CD4-positive, CD25-positive, alpha-beta regulatory T cell (primary cell): ENCODE measurements around the gene ZNF208. TPM values are rescaled to one million over a fixed set of nuclear protein-coding genes. Genes with fewer than 3 reads are reported as not detected.
"Not testable (repeated sequence)": the region's sequence is repeated elsewhere in the genome, so short reads cannot be mapped to it uniquely, and the experiment has no call there.

Source experiments
- ATAC-seq, 2 donors: fragments of 150-1000 bp; cut with Tn5 transposase; one replicate each; pipeline ENCODE4 v1.10.0; 2021; ENCODE audit warnings: low read depth in 2 of 2, moderate number of reproducible peaks in 2 of 2, moderate library complexity in 1 of 2
- DNase-seq, 3 donors: peaks; one replicate each; pipeline versions ENCODE4 v3.0.0 to v3.0.0-alpha.2; 2012 to 2022; ENCODE audit warnings: mixed read lengths in 1 of 3
- H3K27ac ChIP-seq: one replicate; pipeline ENCODE4 v1.7.0; 2013; ENCODE audit warnings: mild to moderate bottlenecking, low read length; ENCODE audit not compliant: insufficient read depth, poor library complexity, severe bottlenecking
- H3K27me3 ChIP-seq: one replicate; pipeline ENCODE4 v1.7.0; 2013; ENCODE audit warnings: low read length; ENCODE audit not compliant: control insufficient read depth, insufficient read depth
- H3K36me3 ChIP-seq: one replicate; pipeline ENCODE4 v1.7.0; 2013; ENCODE audit warnings: mild to moderate bottlenecking, low read length, moderate library complexity; ENCODE audit not compliant: control insufficient read depth, insufficient read depth
- H3K4me1 ChIP-seq: 2 replicates; pipeline ENCODE4 v1.7.0; 2013; ENCODE audit warnings: mild to moderate bottlenecking, low read length; ENCODE audit not compliant: insufficient read depth, control insufficient read depth, poor library complexity, severe bottlenecking
- H3K4me3 ChIP-seq: one replicate; pipeline ENCODE4 v1.7.0; 2013; ENCODE audit warnings: low read depth, mild to moderate bottlenecking, low read length, moderate library complexity
- H3K9me3 ChIP-seq, 2 experiments: 1 replicate in 1 of 2; 2 replicates in 1 of 2; pipeline ENCODE4 v1.7.0; 2013; ENCODE audit warnings: low read length in 2 of 2, mild to moderate bottlenecking in 1 of 2, moderate library complexity in 1 of 2; ENCODE audit not compliant: control insufficient read depth in 2 of 2
- H3K27ac Mint-ChIP-seq, 3 donors: one replicate each; pipeline ENCODE4 v1.8.0; 2020 to 2022; ENCODE audit warnings: mild to moderate bottlenecking in 3 of 3, mixed read lengths in 3 of 3, moderate library complexity in 2 of 3
- H3K27me3 Mint-ChIP-seq: one replicate; pipeline ENCODE4 v1.8.0; 2022; ENCODE audit warnings: mild to moderate bottlenecking, mixed read lengths
- H3K36me3 Mint-ChIP-seq: one replicate; pipeline ENCODE4 v1.8.0; 2020; ENCODE audit warnings: mixed read lengths
- H3K4me1 Mint-ChIP-seq, 4 donors: one replicate each; pipeline ENCODE4 v1.8.0; 2020 to 2022; ENCODE audit warnings: mixed read lengths in 4 of 4, mild to moderate bottlenecking in 1 of 4
- H3K4me3 Mint-ChIP-seq, 4 donors: one replicate each; pipeline ENCODE4 v1.8.0; 2020 to 2022; ENCODE audit warnings: mild to moderate bottlenecking in 4 of 4, mixed read lengths in 4 of 4, moderate library complexity in 3 of 4
- H3K9me3 Mint-ChIP-seq, 7 donors: one replicate each; pipeline ENCODE4 v1.8.0; 2020 to 2022; ENCODE audit warnings: mixed read lengths in 7 of 7, mild to moderate bottlenecking in 3 of 7, moderate library complexity in 2 of 7
- polyA plus RNA-seq, 4 donors: library from polyadenylated mRNA; unstranded; fragments of 300-500 nt; fragmentation: Illumina TruSeq; gene quantifications; one replicate each; pipeline ENCODE4 v1.2.3, GENCODE V29; 2021
- total RNA-seq: library from RNA; stranded (reverse); gene quantifications from one replicate; pipeline ENCODE4 v1.2.3, GENCODE V29; 2022

The ZNF208 gene
- total and polyA plus RNA-seq, 5 donors from 2014 or later: 0.47 to 1.3 (median 0.88) TPM; not detected in 1

DNA sequence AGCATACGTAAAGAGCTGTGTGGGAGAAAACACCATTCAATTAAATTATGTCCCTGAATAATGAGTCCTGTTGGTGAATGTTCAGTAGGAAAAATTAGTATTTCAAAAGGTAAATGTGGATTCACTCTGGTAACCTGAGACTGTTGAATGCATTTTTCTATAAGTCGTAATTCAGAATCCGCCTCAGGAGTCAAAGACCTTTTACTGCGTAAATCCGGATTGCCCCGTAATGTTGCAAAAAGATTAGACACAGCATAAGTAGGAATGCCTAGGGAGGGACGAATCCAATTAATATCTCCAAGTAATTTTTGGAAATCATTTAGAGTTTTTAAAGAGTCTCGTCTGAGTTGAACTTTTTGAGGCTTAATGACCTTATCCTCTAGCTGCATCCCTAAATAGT lies 126.0 kb downstream of the ZNF208 start:
- H3K36me3 Mint-ChIP-seq, H3K9me3 Mint-ChIP-seq, H3K4me3 ChIP-seq, H3K4me3 Mint-ChIP-seq, H3K9me3 ChIP-seq, H3K36me3 ChIP-seq, ATAC-seq, H3K27me3 Mint-ChIP-seq, H3K4me1 ChIP-seq, DNase-seq, H3K27ac Mint-ChIP-seq, H3K27me3 ChIP-seq, H3K27ac ChIP-seq, H3K4me1 Mint-ChIP-seq: not testable (repeated sequence)

DNA sequence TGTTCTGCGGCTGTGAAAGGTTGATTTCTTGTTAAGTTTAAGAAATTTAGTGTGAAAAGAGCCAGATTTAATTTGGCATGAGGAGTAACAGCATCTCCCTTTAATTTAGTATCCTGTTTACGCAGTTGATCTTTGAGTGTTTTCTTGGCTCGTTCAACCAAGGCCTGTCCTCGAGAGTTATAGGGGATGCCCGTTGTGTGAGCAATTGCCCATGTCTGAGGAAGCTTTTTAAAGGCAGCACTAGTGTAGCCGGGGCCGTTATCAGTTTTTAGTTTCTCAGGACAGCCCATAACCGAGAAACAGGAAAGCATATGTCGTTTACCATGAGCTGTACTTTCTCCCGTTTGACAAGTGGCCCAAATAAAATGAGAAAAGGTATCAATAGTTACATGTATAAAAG lies 127.2 kb downstream of the ZNF208 start:
- Histone ChIP-seq H3K4me3 (no peak overlapping the region), H3K27me3 (no peaks in the 10 kb centered on the region), H3K9me3 (no peaks in the 10 kb centered on the region), H3K27ac (no peak overlapping the region), H3K36me3 (no peaks in the 10 kb centered on the region), H3K4me1 (no peaks in the 10 kb centered on the region)
- Mint-ChIP-seq H3K4me1 (no peaks in the 10 kb centered on the region), H3K27me3 (peaks cover 7% of the 10 kb centered on the region), H3K36me3 (no peaks in the 10 kb centered on the region), H3K4me3 (no peak overlapping the region), H3K27ac (no peak overlapping the region), H3K9me3 (peaks cover 0 to 3% (median 0%) of the 10 kb centered on the region in 7 donors)
- ATAC-seq (no peak), DNase-seq (no peak)

Other genes with a start within 250 kb of the ZNF208 start
- gene ZNF100, start 243.4 kb downstream of the ZNF208 start, total RNA-seq: 6.2 TPM
- 10 to 100 TPM in 1 of 4 donors, 1 to 10 TPM in 3; 4.3 to 11.4 (median 8.8) TPM for gene ZNF100, start 243.4 kb downstream of the ZNF208 start, polyA plus RNA-seq
- gene ZNF43, start 174.8 kb downstream of the ZNF208 start, total RNA-seq: 25.6 TPM
- 10 to 100 TPM; 12.2 to 15.4 (median 13.9) TPM for gene ZNF43, start 174.8 kb downstream of the ZNF208 start, polyA plus RNA-seq
- gene ZNF257, start 41.5 kb upstream of the ZNF208 start, total RNA-seq: 2.6 TPM
- gene ZNF257, start 41.5 kb upstream of the ZNF208 start, polyA plus RNA-seq: 1 to 10 TPM; 2.5 to 7.5 (median 3.8) TPM
- gene ZNF676, start 186.0 kb upstream of the ZNF208 start, total RNA-seq: not detected
- gene ZNF676, start 186.0 kb upstream of the ZNF208 start, polyA plus RNA-seq: not detected